ENCODE data around the gene SLC41A1. TPM values are rescaled to one million over a fixed set of nuclear protein-coding genes. Genes with fewer than 3 reads are reported as not detected.

Gene SLC41A1
- total RNA-seq, 1 donor from 2014 or later, result 238 TPM

DNA sequence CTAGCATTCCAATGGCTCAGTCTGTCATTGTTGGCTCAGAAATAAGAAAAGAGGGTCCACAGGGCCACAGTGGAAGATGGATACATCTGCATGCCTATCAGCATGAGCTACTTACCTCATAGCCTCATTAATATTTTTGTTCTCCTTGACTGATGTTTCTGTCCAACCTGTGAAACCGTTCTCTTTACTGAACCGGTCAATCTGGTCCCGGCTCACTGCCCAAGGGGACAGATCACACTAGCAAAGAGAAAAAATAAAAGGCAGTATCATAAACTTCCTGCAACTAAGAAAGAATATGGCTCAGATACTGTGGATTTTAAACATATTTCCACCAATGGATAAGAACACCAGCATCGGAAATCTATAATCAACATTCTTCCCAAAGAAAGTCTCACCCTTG is 42.4 kb downstream of the SLC41A1 start:
- intact Hi-C loops (cut with DNase I), result no loop called here
- DNase-seq (ENCODE audit: low spot score), result no peak

DNA sequence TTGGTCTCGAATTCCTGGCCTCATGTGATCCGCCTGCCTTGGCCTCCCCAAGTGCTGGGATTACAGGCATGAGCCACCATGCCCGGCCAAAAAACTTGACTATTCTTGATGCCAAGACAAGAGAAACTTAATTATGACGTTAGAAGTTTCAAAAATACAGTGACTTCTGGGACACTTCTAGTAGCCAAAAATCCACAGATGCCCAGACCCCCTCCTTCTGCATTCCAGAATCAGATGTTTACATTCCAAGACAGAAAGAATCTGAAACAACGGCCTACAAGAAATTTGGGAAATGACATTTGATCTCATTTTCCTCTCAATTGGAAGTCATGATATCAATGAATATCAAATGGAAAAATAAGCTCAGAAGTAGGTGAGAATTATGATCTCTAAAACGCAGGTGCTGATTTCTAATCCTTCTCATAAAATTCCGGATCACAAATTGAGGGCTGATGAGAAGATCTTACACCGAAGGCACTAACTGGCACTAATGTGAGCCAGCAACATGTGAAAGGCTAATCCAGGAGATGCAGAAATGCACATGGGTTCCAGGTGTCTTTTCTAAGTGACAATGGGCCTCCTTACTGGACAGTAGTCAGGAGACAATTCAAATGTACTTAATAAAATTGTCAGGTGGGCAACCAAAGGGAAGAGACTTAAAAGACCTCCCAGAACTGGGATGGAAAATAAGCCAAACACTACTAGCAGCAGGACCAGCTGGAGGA is 43.2 kb downstream of the SLC41A1 start:
- intact Hi-C loops (cut with DNase I), result no loop called here
- DNase-seq (ENCODE audit: low spot score), result no peak

DNA sequence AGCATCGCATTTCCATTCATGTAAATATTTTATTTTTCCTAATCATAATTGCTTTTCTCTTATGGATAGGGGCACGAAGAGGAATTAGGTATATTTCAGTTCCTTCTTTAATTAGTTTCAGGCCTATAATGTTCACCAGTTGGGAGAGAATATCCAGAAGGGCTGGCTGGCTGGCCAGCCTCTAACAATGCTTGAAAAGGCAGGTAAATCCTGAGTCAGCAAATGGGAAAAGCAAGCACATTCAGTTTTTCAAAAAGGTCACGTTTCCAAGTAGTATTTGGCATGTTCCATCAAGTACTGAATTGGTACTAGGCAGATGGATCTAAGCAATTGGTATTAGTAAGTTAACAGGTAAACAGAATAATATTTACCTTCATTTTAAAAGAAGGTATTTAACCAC is 45.8 kb downstream of the SLC41A1 start:
- DNase-seq (ENCODE audit: low spot score), result no peak
- intact Hi-C loops (cut with DNase I), result no loop called here

DNA sequence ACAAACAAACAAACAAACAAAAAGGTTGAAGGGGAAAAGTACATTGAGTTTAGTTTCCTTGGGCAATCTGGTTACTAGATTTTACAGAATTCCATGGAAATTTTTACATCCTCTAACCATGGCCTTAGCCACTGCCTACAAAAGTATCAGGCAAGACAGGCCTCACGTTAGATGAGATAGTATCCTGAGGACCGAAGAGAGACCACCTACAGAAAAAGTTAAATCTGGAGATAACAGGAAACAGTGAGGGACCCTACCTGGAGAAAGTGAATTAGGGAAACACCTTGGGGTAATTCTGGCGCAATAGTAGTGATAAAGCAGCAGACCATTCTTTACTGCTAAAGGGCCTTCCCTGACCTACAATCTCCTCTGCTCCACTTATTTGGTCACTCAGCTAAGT is 46.4 kb downstream of the SLC41A1 start:
- no peak for DNase-seq (ENCODE audit: low spot score)
- intact Hi-C loops (cut with DNase I), result no loop called here

DNA sequence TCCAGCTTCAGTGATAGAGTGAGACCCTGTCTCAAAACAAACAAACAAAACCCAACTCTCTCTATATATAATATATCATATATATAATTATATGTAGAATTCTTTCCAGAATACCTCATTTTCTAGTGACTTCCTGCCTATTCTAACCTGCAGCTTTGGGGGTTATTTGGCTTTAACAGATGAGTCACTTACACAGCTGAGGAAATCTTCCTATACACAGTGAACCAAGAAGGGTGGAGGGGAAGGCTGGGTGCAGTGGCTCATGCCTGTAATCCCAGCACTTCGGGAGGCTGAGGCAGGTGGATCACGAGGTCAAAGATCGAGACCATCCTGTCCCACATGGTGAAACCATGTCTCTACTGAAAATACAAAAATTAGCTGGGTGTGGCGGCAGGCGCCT is 47.0 kb downstream of the SLC41A1 start:
- no peak for DNase-seq (ENCODE audit: low spot score)
- intact Hi-C loops (cut with DNase I), result no loop called here

DNA sequence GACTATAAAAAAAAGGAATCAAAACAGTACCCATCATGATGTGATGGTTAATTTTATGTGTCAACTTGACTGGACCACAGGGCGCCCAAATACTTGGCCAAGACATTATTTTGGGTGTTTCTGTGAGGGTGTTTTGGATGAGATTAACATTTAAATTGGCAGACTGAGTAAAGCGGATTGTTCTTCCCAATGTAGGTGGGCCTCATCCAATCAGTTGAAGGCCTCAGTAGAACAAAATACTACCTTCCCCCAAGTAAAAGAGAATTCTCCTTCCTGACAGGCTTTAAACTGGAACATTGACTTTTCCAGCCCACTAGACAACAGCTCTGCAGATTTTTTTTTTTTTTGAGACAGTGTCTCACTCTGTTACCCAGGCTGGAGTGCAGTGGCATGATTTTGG is 48.4 kb downstream of the SLC41A1 start:
- intact Hi-C loops (cut with DNase I), result no loop called here
- DNase-seq (ENCODE audit: low spot score), result no peak

DNA sequence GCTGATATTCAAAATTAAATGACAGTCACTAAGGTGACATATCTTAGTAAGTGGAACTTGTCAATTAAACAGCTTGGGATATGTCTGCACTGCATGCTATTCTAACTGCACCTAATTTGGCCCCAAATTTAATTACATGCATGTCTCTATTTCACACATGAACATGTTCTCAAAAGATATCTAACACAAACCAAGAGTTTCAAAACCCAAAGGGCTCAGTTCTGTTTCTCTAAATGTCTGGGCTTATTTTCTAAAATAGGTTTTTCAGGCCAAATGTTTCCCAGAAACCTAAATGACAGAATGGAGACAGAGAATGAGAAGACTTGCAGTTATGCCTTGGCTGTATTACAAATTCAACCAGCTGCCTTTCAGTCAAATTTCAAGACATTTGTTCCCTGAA is 49.0 kb downstream of the SLC41A1 start:
- no peak for DNase-seq (ENCODE audit: low spot score)
- intact Hi-C loops (cut with DNase I), result no loop called here

DNA sequence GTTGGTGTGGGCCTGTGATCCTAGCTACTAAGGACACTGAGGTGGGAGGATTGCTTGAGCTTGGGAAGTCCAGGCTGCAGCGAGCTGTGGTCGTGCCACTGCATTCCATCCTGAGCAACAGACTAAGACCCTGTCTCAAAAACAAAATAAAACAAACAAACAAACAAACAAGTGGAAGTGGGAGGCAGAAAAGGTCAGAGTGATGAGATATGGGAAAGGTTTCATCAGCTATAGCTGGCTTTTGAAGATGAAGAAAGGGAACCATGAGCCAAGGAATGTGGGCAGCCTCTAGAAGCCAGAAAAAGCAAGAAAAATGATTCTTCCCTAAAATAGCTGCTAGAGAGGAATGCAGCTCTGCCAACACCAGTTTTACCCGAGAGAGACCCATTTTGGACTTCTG is 52.4 kb downstream of the SLC41A1 start:
- no peak for DNase-seq (ENCODE audit: low spot score)
- intact Hi-C loops (cut with DNase I), result no loop called here

DNA sequence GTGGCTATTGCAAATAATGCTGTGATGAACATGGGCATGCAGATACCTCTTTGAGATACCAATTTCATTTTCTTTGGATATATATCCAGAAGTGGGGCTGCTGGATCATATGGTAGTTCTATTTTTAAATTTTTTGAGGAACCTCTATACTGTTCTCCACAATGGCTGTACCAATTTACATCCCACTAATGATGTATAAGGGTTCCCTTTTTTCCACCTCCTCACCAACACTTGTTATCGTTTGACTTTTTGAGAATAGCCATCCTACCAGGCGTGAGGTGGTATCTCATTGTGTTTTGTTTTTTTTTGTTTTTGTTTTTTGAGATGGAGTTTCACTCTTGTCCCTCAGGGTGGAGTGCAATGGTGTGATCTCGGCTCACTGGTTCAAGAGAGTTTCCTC is 56.4 kb downstream of the SLC41A1 start:
- no peak for DNase-seq (ENCODE audit: low spot score)
- intact Hi-C loops (cut with DNase I), result no loop called here

DNA sequence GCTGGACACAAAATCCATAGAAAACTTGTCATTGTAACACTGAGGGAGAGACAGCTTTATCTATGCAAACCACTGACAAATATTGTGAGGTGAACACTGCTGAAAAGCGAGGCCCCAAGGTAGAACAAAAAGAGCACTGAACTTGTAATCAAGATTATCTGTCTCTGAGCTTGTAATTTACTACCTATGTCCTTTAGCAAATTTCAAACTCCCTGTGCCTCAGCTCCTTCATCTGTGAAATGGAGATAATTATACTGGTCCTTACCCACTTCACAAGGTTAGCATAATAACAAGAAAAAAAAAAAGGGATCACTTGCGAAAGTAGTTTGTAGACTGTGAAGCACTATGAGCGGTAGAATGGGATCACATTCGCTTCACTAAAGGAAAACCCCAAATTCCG is 58.1 kb downstream of the SLC41A1 start:
- intact Hi-C loops (cut with DNase I), result no loop called here

DNA sequence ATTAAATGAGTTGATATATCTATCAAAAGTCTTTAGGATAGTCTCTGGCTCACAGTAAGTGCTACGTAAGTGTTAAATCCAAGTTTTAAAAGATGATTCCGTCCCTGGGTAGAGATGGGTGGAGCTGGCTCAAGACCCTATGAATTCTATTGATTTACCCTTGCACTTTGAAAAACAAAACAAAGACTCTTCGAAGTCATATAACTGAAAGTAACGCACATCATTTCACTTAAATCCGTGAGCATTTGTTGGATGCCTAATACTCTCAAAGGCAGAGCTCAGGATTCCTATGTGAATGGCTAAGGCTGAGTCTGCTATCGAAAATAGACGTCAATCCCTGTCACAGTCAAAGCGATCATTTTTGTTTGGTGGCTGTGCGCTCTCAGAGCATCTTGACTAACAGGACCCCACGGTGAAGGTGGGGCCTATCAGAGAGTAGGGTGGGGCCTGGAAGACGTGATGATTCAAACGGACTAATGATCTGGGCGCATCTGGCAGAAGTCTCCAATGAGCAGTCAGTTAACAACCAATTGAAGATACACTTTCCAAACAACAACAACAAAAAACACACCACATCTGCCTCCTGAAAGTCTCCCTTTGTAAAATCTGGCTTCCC is 61.9 kb downstream of the SLC41A1 start:
- intact Hi-C loops (cut with DNase I), result loop anchor here (2.0 kb wide), 1 partner anchor 24 kb away; the partner anchor contains the start of gene RAB29
- DNase-seq (ENCODE audit: low spot score), result no peak

More for the DNA sequence above, 58.1 kb downstream of the SLC41A1 start:
- no peak for DNase-seq (ENCODE audit: low spot score)

DNA sequence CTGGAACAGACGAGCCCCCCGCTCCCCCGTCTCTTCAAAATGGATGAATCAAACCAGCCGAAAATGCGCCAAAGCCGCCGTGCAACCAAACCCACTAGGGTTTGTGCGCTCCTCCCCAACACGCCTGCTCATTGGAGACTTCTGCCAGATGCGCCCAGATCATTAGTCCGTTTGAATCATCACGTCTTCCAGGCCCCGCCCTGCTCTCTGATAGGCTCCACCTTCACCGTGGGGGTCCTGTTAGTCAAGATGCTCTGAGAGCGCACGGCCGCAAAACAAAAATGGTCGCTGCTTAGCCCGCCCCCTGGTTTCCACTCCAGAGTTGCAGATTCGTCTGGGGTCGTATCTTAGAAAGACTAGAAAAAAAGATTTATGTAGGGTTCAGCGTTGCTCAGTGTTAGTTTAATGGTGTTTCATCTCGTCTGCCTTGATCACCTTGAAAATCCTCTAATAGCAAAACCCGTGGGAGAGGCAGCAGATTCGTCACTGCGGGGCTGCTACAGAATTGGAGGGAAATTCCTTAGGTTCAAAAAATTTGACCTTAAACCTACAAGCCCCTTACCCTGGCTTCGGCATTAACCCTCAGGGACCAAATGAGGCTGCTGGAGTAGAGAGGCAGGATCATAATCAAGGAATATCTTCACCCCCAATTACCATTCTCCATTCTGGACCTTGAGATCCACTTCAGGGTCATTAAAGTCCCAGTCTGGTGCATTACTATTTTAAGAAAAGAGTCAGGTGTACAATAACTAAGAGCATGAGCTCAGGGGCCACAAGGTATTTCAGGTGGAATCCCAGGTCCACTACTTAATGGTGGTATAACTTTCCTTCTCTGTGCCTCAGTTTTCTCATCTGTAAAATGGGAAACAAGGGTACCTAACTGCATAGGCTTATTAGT is 62.6 kb downstream of the SLC41A1 start, which contains the start of gene NUCKS1:
Gene NUCKS1, minus strand, starts transcription at position 45 of the 898 bp plus-strand sequence. CDS start 209 bp downstream, outside the sequence.
- DNase-seq (ENCODE audit: low spot score), result peak; percentile 98
- intact Hi-C loops (cut with DNase I), result loop anchor here (2.0 kb wide), 1 partner anchor 24 kb away; the partner anchor contains the start of gene RAB29

DNA sequence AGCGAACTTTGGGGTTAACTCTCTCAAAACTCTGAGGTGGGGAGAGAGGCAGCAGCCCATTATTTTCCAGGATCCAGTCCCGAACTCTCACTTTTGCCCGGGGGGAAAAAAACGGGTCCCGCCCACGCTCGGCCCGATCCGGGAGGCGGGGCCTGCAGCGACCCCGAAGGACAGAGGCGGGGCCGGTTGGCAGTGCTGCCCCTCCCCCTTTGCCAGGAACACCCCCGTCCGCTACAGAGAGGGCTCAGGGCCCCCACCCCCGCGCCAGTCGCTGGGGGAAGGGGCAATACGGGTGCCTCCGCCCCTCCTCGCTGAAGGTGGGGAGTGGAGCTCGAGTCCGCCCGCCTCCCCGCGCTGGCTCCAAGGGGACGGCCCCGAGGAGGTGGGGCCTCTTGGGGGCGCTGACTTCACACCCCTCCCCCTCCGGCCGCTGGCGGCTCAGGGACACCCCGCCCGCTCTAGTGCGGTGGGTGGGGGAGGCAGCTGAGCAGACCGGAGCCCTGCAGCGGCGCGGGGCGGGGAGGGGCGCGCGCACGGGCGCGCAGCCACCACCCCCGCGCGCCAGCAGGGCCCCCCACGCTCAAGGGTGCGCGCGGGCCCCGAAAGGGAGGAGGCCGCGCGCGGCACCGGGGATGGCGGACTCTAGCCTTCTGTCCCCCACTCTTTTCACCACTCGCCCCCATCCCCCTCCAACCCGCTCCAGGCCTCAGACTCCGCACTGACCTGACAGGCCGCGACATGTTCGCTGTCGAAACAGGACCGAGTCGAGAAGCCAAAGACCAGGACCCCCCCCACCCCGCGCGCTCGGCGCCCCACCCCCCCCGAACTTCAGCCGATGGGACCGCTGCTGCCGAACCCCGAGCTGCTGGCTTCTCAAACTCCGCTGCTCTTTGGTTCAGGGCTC is 63.5 kb downstream of the SLC41A1 start:
- DNase-seq (ENCODE audit: low spot score), result peak; percentile 97
- intact Hi-C loops (cut with DNase I), result loop anchor here (2.0 to 5.0 kb wide), 2 partner anchors 25 to 63 kb away; partner anchors contain the start of genes RAB29 and SLC41A1

DNA sequence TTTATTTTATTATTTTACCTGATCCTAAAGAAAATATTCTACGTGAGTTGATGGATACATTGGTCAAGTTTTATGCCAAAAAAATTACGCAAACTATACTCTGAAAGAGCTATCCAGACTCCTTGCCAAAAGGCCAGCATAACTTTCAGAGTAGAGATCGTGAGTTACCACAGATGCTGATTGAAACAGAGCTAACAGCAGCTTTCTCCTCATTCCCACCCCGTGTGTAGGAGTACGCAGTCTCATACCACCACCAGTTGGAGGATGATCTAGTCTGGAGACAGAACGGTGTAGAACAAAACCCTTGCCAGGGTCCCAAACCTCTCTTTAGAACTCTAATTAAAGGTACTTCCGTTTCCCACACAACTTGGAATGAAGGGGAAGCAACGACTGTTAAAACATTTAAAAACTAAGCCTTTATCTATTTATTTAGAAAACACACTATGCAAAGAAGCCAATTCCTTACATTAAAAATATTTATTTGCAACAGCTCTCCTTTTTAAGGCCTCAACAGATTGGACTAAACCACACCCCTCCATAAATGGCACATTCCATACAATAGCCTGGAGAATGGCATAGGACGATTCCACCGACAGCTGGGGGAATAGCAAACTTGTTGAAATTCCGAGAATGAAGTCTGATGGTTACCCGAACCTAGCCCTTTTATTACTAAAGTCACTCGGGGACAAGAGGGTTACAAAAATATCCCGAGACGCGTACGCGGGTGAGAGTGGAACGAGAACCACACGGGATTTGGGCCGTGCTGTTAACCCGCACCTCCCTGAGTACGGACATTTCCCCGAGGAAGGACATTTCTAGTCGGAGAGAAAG is 64.4 kb downstream of the SLC41A1 start:
- intact Hi-C loops (cut with DNase I), result loop anchor here (5.0 kb wide), 1 partner anchor 64 kb away; the partner anchor contains the start of gene SLC41A1
- DNase-seq (ENCODE audit: low spot score), result no peak

DNA sequence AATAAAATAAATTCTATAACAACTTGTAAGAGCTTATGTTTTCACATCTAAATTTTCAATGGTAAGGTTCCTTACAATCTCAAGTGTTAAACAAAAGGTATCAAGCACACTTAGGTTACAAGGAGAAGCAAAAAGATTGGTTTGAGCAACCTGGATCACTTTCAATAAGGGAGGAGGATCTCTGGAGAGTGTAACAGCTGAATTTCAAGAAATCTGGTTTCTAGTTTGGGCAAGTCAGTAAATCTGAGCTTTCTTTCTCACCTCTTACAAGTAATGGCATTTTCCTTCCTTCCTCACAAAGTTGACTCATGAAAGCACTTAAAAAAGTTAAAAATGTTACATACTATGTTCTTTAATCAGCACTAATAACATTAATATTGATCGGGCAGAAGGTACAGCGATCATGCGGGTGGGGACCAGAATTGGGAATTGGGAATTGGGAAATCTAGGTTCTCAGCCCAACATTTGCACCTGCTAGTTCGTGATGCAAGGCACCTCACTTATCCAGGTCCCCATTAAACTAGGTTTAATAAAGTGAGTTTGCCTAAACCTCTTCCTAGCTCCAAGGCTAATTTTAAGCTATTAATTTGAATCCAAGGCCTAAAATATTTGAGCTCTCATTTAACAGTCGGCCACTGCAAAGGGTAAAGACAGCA is 66.1 kb downstream of the SLC41A1 start:
- intact Hi-C loops (cut with DNase I), result loop anchor here (5.0 kb wide), 1 partner anchor 65 kb away; the partner anchor contains the start of gene SLC41A1
- no peak for DNase-seq (ENCODE audit: low spot score)

DNA sequence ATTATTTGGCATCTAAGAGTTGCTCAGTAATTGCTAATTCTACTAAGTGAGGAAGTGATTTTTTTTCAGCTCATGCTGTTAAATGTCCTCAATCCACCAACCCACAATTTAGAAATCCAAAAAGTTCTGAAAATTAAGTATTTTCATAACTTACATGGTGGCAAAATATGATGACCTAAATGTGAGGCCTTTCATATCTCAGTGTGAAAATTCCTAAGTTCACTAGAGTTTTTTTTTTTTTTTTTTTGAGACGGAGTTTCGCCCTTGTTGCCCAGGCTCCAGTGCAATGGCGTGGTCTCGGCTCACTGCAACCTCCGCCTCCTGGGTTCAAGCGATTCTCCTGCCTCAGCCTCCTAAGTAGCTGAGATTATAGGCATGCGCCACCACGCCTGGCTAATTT is 68.6 kb downstream of the SLC41A1 start:
- intact Hi-C loops (cut with DNase I), result no loop called here
- DNase-seq (ENCODE audit: low spot score), result no peak

DNA sequence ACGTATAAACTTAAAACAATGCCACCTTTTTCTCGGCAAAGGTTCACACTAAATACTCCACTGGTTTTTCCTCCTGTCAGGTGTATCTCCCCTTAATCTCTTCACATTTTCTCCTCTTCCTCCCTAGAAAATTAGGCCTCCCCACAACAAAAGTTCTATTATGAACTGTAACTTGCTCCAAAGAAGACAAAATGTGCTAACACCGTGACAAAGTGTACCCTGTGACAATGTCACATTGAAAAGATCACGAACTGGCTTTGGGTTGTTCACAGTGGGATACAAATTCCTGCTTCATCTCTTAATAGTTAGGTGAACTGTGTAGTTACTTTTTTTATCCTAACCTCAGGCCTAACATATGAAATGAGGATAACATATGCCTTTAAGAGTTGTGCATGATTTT is 69.0 kb downstream of the SLC41A1 start:
- no peak for DNase-seq (ENCODE audit: low spot score)
- intact Hi-C loops (cut with DNase I), result no loop called here

DNA sequence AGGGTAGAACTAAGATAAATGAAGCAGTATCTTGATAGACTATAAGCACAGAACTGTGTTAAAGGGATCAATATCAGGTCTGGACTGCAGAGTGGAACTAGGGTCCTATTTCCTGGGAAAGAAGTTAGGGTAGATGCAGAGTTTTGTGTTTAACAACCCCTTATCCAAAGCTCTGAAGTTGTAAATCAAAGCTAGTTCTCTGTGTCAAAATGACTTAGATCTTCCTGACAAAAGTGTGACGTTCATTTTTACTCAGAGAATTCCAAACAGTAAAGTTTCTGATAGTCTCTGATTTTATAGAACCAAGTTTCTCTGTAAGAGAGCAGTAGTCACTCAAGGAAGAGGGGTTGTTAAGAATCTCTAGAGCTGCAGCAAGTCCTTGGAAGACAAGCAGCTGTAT is 71.3 kb downstream of the SLC41A1 start:
- no peak for DNase-seq (ENCODE audit: low spot score)
- intact Hi-C loops (cut with DNase I), result no loop called here
